Memory B cell (primary cell): Measurements from ENCODE around the gene NLRX1.

ENCODE experiments used
- ATAC-seq: fragments of 150-1000 bp; cut with Tn5 transposase; 2 replicates; pipeline ENCODE4 v1.10.0; 2021; ENCODE audit warnings: low read depth, mild to moderate bottlenecking, moderate library complexity
- DNase-seq, 2 donors: peaks; one replicate each; pipeline ENCODE4 v3.0.0; 2022; ENCODE audit warnings: low spot score in 2 of 2
- H3K27ac Mint-ChIP-seq: one replicate; pipeline ENCODE4 v1.8.0; 2022; ENCODE audit warnings: mild to moderate bottlenecking, moderate library complexity, mixed read lengths
- H3K27me3 Mint-ChIP-seq: one replicate; pipeline ENCODE4 v1.8.0; 2022; ENCODE audit warnings: mixed read lengths
- H3K36me3 Mint-ChIP-seq: one replicate; pipeline ENCODE4 v1.8.0; 2022; ENCODE audit warnings: mild to moderate bottlenecking, mixed read lengths
- H3K4me1 Mint-ChIP-seq: one replicate; pipeline ENCODE4 v1.8.0; 2022; ENCODE audit warnings: mixed read lengths
- H3K4me3 Mint-ChIP-seq: one replicate; pipeline ENCODE4 v1.8.0; 2022; ENCODE audit warnings: mild to moderate bottlenecking, moderate library complexity, mixed read lengths
- H3K9me3 Mint-ChIP-seq: one replicate; pipeline ENCODE4 v1.8.0; 2022; ENCODE audit warnings: mixed read lengths

The NLRX1 gene

GRCh38 chr11:119147604-119148333 is 20.8 kb upstream of the NLRX1 start:
- ATAC-seq (peak; percentile 20), DNase-seq (no peak)
- peaks cover 29% of the 10 kb centered on the region for H3K27me3 Mint-ChIP-seq

GRCh38 chr11:119148720-119149017 is 19.9 kb upstream of the NLRX1 start:
- no peak for ATAC-seq
- Mint-ChIP-seq H3K4me1 (peaks cover 9% of the 10 kb centered on the region), H3K36me3 (no peaks in the 10 kb centered on the region), H3K4me3 (peak overlapping the region; percentile 66), H3K9me3 (no peaks in the 10 kb centered on the region), H3K27ac (no peak overlapping the region), H3K27me3 (peaks cover 30% of the 10 kb centered on the region)
- no peak for DNase-seq

More at GRCh38 chr11:119147604-119148333, 20.8 kb upstream of the NLRX1 start:
- Mint-ChIP-seq H3K36me3 (no peaks in the 10 kb centered on the region), H3K4me3 (peak overlapping the region; percentile 39), H3K4me1 (peaks cover 9% of the 10 kb centered on the region), H3K27ac (no peak overlapping the region), H3K9me3 (no peaks in the 10 kb centered on the region)

GRCh38 chr11:119149018-119149785 is 19.3 kb upstream of the NLRX1 start, which contains the start of gene ABCG4:
ABCG4 (plus strand) TSS chr11:119149052; CDS start chr11:119149966, 914 bp downstream.
- ATAC-seq (peak; percentile 40), DNase-seq (peak; percentile 7 to 38)
- H3K4me1 Mint-ChIP-seq: peaks cover 9% of the 10 kb centered on the region
- no peak within 1 kb of the TSS for H3K27ac Mint-ChIP-seq
- no peaks in the 10 kb centered on the region for H3K36me3 Mint-ChIP-seq
- peak within 1 kb of the TSS; percentile 66 for H3K4me3 Mint-ChIP-seq
- peaks cover 30% of the 10 kb centered on the region for H3K27me3 Mint-ChIP-seq
- no peaks in the 10 kb centered on the region for H3K9me3 Mint-ChIP-seq

GRCh38 chr11:119149786-119150275 is 18.7 kb upstream of the NLRX1 start:
- Mint-ChIP-seq H3K9me3 (no peaks in the 10 kb centered on the region), H3K4me1 (peaks cover 9% of the 10 kb centered on the region), H3K27ac (no peak overlapping the region), H3K36me3 (no peaks in the 10 kb centered on the region), H3K27me3 (peaks cover 32% of the 10 kb centered on the region), H3K4me3 (peak overlapping the region; percentile 47)
- ATAC-seq (no peak), DNase-seq (no peak)

- DNase-seq (no peak), ATAC-seq (no peak)
- Mint-ChIP-seq H3K27me3 (peaks cover 32% of the 10 kb centered on the region), H3K9me3 (no peaks in the 10 kb centered on the region), H3K4me3 (no peak overlapping the region), H3K4me1 (peaks cover 12% of the 10 kb centered on the region), H3K27ac (no peak overlapping the region), H3K36me3 (no peaks in the 10 kb centered on the region)
These were observed 16.5 kb upstream of the NLRX1 start for GRCh38 chr11:119152043-119152442.

GRCh38 chr11:119152604-119153003 is 15.9 kb upstream of the NLRX1 start:
- Mint-ChIP-seq H3K9me3 (no peaks in the 10 kb centered on the region), H3K4me3 (no peak overlapping the region), H3K27me3 (peaks cover 27% of the 10 kb centered on the region), H3K36me3 (no peaks in the 10 kb centered on the region), H3K4me1 (peaks cover 11% of the 10 kb centered on the region), H3K27ac (no peak overlapping the region)
- no peak for DNase-seq
- no peak for ATAC-seq

GRCh38 chr11:119153049-119153818 is 15.3 kb upstream of the NLRX1 start:
- Mint-ChIP-seq H3K27me3 (peaks cover 22% of the 10 kb centered on the region), H3K4me3 (no peak overlapping the region), H3K4me1 (peaks cover 6% of the 10 kb centered on the region), H3K36me3 (no peaks in the 10 kb centered on the region), H3K27ac (no peak overlapping the region), H3K9me3 (no peaks in the 10 kb centered on the region)
- ATAC-seq (no peak), DNase-seq (no peak)

- Mint-ChIP-seq H3K27me3 (peaks cover 20% of the 10 kb centered on the region), H3K4me3 (no peak overlapping the region), H3K36me3 (no peaks in the 10 kb centered on the region), H3K4me1 (peaks cover 3% of the 10 kb centered on the region), H3K9me3 (no peaks in the 10 kb centered on the region), H3K27ac (no peak overlapping the region)
- ATAC-seq (no peak), DNase-seq (no peak)
These were observed 14.3 kb upstream of the NLRX1 start for GRCh38 chr11:119154178-119154577.

GRCh38 chr11:119155733-119156492 is 12.6 kb upstream of the NLRX1 start:
- no peaks in the 10 kb centered on the region for H3K36me3 Mint-ChIP-seq
- DNase-seq (no peak), ATAC-seq (no peak)
- peaks cover 19% of the 10 kb centered on the region for H3K27me3 Mint-ChIP-seq
- no peaks in the 10 kb centered on the region for H3K9me3 Mint-ChIP-seq
- peaks cover 3% of the 10 kb centered on the region for H3K4me1 Mint-ChIP-seq
- no peak overlapping the region for H3K27ac Mint-ChIP-seq
- no peak overlapping the region for H3K4me3 Mint-ChIP-seq

- ATAC-seq (no peak), DNase-seq (no peak)
- H3K4me1 Mint-ChIP-seq: peaks cover 3% of the 10 kb centered on the region
- no peak overlapping the region for H3K4me3 Mint-ChIP-seq
- no peaks in the 10 kb centered on the region for H3K9me3 Mint-ChIP-seq
- H3K27me3 Mint-ChIP-seq: peaks cover 16% of the 10 kb centered on the region
- H3K27ac Mint-ChIP-seq: no peak overlapping the region
- H3K36me3 Mint-ChIP-seq: no peaks in the 10 kb centered on the region
These were observed 12.0 kb upstream of the NLRX1 start for GRCh38 chr11:119156496-119156895.

- ATAC-seq: no peak
- no peak for DNase-seq
- Mint-ChIP-seq H3K9me3 (no peaks in the 10 kb centered on the region), H3K4me1 (peaks cover 3% of the 10 kb centered on the region), H3K4me3 (no peak overlapping the region), H3K27ac (no peak overlapping the region), H3K36me3 (no peaks in the 10 kb centered on the region), H3K27me3 (peaks cover 16% of the 10 kb centered on the region)
These were observed 11.5 kb upstream of the NLRX1 start for GRCh38 chr11:119157063-119157462.

- no peak for ATAC-seq
- peaks cover 3% of the 10 kb centered on the region for H3K4me1 Mint-ChIP-seq
- no peak for DNase-seq
- peaks cover 13% of the 10 kb centered on the region for H3K27me3 Mint-ChIP-seq
- no peak overlapping the region for H3K4me3 Mint-ChIP-seq
- no peaks in the 10 kb centered on the region for H3K36me3 Mint-ChIP-seq
- H3K27ac Mint-ChIP-seq: no peak overlapping the region
- H3K9me3 Mint-ChIP-seq: no peaks in the 10 kb centered on the region
These were observed 10.1 kb upstream of the NLRX1 start for GRCh38 chr11:119158467-119158866.

GRCh38 chr11:119160151-119160550 is 8.4 kb upstream of the NLRX1 start:
- Mint-ChIP-seq H3K36me3 (no peaks in the 10 kb centered on the region), H3K4me3 (no peak overlapping the region), H3K27me3 (peaks cover 9% of the 10 kb centered on the region), H3K4me1 (peaks cover 3% of the 10 kb centered on the region), H3K9me3 (no peaks in the 10 kb centered on the region), H3K27ac (no peak overlapping the region)
- no peak for DNase-seq
- no peak for ATAC-seq
